ENCODE data around the gene UBE2O.

UBE2O gene

GRCh38 chr17:76431509-76431908, 21.4 kb downstream of the UBE2O start:
- Histone ChIP-seq H2AFZ (ENCODE audit: low read depth, low read length) (no peak overlapping the region), H3K4me3 (ENCODE audit: low read depth in 1 of 2, low read length in 2 of 2) (no peak overlapping the region), H3K9ac (ENCODE audit: low read depth, low read length) (no peak overlapping the region), H3K36me3 (ENCODE audit: insufficient read depth, low read length) (peaks cover 6% of the 10 kb centered on the region; the same call in 1 of the 2 replicates), H3K79me2 (ENCODE audit: insufficient read depth, low read length) (peaks cover 83% of the 10 kb centered on the region), H4K20me1 (ENCODE audit: insufficient read depth, low read length) (peaks cover 44% of the 10 kb centered on the region), H3K4me1 (ENCODE audit: insufficient read depth, low read length) (no peaks in the 10 kb centered on the region), H3K9me3 (ENCODE audit: insufficient read depth, low read length, severe bottlenecking) (no peaks in the 10 kb centered on the region), H3K27ac (ENCODE audit: low read length) (no peak overlapping the region), H3K27me3 (ENCODE audit: insufficient read depth, low read length, poor library complexity) (no peaks in the 10 kb centered on the region), H3K4me2 (ENCODE audit: insufficient read depth, low read length) (no peak overlapping the region)
- TF ChIP-seq EZH2 (IDR thresholded peaks at IDR 0.05; ENCODE audit: borderline replicate concordance, low read depth, low read length, severe bottlenecking): no peak
- TF ChIP-seq, protein P1, sequence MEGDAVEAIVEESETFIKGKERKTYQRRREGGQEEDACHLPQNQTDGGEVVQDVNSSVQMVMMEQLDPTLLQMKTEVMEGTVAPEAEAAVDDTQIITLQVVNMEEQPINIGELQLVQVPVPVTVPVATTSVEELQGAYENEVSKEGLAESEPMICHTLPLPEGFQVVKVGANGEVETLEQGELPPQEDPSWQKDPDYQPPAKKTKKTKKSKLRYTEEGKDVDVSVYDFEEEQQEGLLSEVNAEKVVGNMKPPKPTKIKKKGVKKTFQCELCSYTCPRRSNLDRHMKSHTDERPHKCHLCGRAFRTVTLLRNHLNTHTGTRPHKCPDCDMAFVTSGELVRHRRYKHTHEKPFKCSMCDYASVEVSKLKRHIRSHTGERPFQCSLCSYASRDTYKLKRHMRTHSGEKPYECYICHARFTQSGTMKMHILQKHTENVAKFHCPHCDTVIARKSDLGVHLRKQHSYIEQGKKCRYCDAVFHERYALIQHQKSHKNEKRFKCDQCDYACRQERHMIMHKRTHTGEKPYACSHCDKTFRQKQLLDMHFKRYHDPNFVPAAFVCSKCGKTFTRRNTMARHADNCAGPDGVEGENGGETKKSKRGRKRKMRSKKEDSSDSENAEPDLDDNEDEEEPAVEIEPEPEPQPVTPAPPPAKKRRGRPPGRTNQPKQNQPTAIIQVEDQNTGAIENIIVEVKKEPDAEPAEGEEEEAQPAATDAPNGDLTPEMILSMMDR (IDR thresholded peaks at IDR 0.05; ENCODE audit: borderline replicate concordance, extremely low read depth, low read length, poor library complexity, severe bottlenecking): no peak
- no peak for DNase-seq
- ATAC-seq (ENCODE audit: insufficient read depth, low read depth): no peak

DNA sequence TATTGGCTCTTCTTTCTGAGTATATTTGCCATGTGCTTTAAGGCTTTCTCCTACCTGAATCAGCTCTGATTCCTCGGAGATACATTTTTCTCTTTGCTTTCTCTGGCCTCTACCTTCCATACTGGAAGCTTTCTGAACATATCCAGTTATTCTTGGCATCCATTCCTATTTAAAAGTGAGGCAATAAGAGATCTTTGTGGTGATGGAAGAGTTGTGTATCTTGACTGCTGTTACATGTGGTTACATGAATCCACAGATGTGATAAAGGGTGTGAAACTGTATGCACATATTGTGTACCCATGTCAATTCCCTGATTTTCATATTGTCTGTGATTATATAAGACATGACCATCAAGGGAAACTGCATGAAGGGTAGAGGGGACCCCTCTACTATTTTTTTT, 24.4 kb downstream of the UBE2O start:
- peaks cover 66% of the 10 kb centered on the region for H3K79me2 ChIP-seq (ENCODE audit: insufficient read depth, low read length)
- H3K4me2 ChIP-seq (ENCODE audit: insufficient read depth, low read length): no peak overlapping the region
- no peak overlapping the region for H3K4me3 ChIP-seq (ENCODE audit: low read depth in 1 of 2, low read length in 2 of 2)
- no peaks in the 10 kb centered on the region for H3K36me3 ChIP-seq (ENCODE audit: insufficient read depth, low read length)
- peaks cover 25% of the 10 kb centered on the region for H4K20me1 ChIP-seq (ENCODE audit: insufficient read depth, low read length)
- DNase-seq (no peak), ATAC-seq (ENCODE audit: insufficient read depth, low read depth) (no peak)
- no peaks in the 10 kb centered on the region for H3K4me1 ChIP-seq (ENCODE audit: insufficient read depth, low read length)
- H3K9ac ChIP-seq (ENCODE audit: low read depth, low read length): no peak overlapping the region
- no peak overlapping the region for H3K27ac ChIP-seq (ENCODE audit: low read length)
- H2AFZ ChIP-seq (ENCODE audit: low read depth, low read length): no peak overlapping the region
- TF ChIP-seq EZH2 (IDR thresholded peaks at IDR 0.05; ENCODE audit: borderline replicate concordance, low read depth, low read length, severe bottlenecking): no peak
- TF ChIP-seq, protein P1 (IDR thresholded peaks at IDR 0.05; ENCODE audit: borderline replicate concordance, extremely low read depth, low read length, poor library complexity, severe bottlenecking): no peak
- H3K9me3 ChIP-seq (ENCODE audit: insufficient read depth, low read length, severe bottlenecking): no peaks in the 10 kb centered on the region
- no peaks in the 10 kb centered on the region for H3K27me3 ChIP-seq (ENCODE audit: insufficient read depth, low read length, poor library complexity)

DNA sequence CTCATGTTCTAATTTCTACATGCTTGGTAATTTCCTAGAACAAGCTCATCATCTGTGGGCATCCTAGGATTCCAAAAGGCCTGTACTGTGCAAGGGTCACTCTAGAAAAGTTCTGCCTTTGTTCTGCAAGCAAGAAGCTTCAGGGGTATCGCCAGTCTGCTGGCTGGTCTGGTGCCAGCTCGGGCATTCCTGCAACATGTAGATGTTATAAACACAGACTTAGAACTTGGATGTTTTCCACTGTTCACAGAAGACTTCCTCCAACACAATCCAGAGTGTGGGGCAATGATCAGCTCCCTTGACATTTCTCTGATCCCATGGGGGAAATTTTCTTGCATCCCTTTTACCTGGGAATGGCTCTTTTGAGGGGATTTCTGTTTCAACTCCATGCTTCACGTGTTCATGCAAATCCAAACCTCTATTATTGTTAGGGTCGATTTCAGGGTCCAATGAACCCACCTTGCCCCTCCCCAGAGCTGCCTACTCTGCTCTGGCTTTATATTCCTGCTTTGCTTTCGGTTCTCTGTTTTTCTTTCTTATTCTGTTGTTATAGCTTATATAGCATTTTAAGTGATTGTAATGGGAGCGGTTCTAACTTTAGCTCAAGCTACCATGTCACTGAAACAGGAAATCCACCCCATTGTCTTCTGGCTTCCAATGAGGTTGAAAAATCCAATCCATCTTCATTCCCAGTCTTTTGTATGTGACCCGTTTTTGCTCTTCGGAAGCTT, 25.3 kb downstream of the UBE2O start:
- no peak for DNase-seq
- no peaks in the 10 kb centered on the region for H3K4me1 ChIP-seq (ENCODE audit: insufficient read depth, low read length)
- H3K79me2 ChIP-seq (ENCODE audit: insufficient read depth, low read length): peaks cover 63% of the 10 kb centered on the region

More for the DNA sequence above, 25.3 kb downstream of the UBE2O start:
- H3K4me2 ChIP-seq (ENCODE audit: insufficient read depth, low read length): no peak overlapping the region
- H3K9me3 ChIP-seq (ENCODE audit: insufficient read depth, low read length, severe bottlenecking): no peaks in the 10 kb centered on the region
- TF ChIP-seq, protein P1 (IDR thresholded peaks at IDR 0.05; ENCODE audit: borderline replicate concordance, extremely low read depth, low read length, poor library complexity, severe bottlenecking): no peak
- no peak for TF ChIP-seq EZH2 (IDR thresholded peaks at IDR 0.05; ENCODE audit: borderline replicate concordance, low read depth, low read length, severe bottlenecking)
- H4K20me1 ChIP-seq (ENCODE audit: insufficient read depth, low read length): peaks cover 28% of the 10 kb centered on the region
- no peak for ATAC-seq (ENCODE audit: insufficient read depth, low read depth)
- no peak overlapping the region for H3K27ac ChIP-seq (ENCODE audit: low read length)
- H3K4me3 ChIP-seq (ENCODE audit: low read depth in 1 of 2, low read length in 2 of 2): no peak overlapping the region
- H3K9ac ChIP-seq (ENCODE audit: low read depth, low read length): no peak overlapping the region
- no peaks in the 10 kb centered on the region for H3K36me3 ChIP-seq (ENCODE audit: insufficient read depth, low read length)
- H3K27me3 ChIP-seq (ENCODE audit: insufficient read depth, low read length, poor library complexity): no peaks in the 10 kb centered on the region
- H2AFZ ChIP-seq (ENCODE audit: low read depth, low read length): no peak overlapping the region
